ENCODE measurements around the gene PRXL2A. TPM values are rescaled to one million over a fixed set of nuclear protein-coding genes. Genes with fewer than 3 reads are reported as not detected.

PRXL2A gene
- total and polyA plus RNA-seq, 10 of the 15 experiments (the other 5 are each of a cell fraction or from before 2014, with no cell fraction given), result 2.8 to 15.6 (median 11.1) TPM

DNA sequence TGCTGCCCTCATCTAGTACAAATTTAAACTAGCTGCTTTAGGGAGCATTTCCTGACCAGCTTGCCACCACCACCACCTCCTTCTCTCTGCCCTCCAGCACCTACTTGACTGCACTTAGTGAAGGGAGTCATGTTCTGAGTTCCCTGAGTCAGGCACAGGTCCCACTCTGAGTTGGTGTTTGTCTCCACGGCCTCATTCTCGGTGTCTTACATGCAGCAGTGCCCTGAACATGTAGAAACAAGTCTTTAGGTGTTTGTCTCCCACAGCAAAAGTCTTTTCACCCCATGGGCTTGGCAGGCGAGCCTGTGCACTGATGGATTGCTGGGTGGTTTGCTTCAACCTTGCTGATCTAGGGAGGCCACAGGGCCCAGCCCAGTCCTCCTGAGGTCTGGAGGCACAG, 62.6 kb downstream of the PRXL2A start:
- Histone ChIP-seq H4K20me1 (ENCODE audit: control insufficient read depth, insufficient read depth) (no peaks in the 10 kb centered on the region; the same call in 1 of the 2 replicates), H3K9me3 (replicated peaks; ENCODE audit: control insufficient read depth, insufficient read depth, low read length) (no peaks in the 10 kb centered on the region), H3K79me2 (ENCODE audit: control insufficient read depth, insufficient read depth, low read length) (peaks cover 77% of the 10 kb centered on the region), H3K4me3 (no peak overlapping the region), H3K27me3 (replicated peaks in 1 of 2; ENCODE audit: control insufficient read depth in 2 of 2, insufficient read depth in 2 of 2, low read length in 1 of 2) (no peaks in the 10 kb centered on the region), H3K4me1 (ENCODE audit: control insufficient read depth, insufficient read depth, low read length) (peaks cover 72% of the 10 kb centered on the region), H2AFZ (ENCODE audit: control insufficient read depth, low read depth, low read length) (no peak overlapping the region), H3K9ac (ENCODE audit: control insufficient read depth, insufficient read depth, low read length) (peak overlapping the region; percentile 60), H3K27ac (ENCODE audit: control insufficient read depth, insufficient read depth) (peak overlapping the region; percentile 87), H3K36me3 (ENCODE audit: control insufficient read depth in 2 of 2, insufficient read depth in 2 of 2, low read length in 1 of 2) (peaks cover 3% of the 10 kb centered on the region in 2 experiments; a peak in 3 of 4 replicates), H3K4me2 (ENCODE audit: control insufficient read depth, insufficient read depth) (peak overlapping the region; percentile 95)
- ATAC-seq, result peak; percentile 5
- RAD21 ChIA-PET (ENCODE audit: unreplicated experiment), result interaction anchor here (0.8 to 21.4 kb wide), 8 partner anchors 9 to 119 kb away, joined by 3 to 412 read pairs (median 12); no protein-coding TSS in a partner anchor
- FAIRE-seq, result no peak
- in situ Hi-C loops (cut with MboI), result no loop called here
- no TSS peak for BruUV-seq (replicated peaks)
- SMC1A ChIA-PET (ENCODE audit: uncharacterized antibody, unreplicated experiment), result interaction anchor here (0.6 to 36.0 kb wide), 6 partner anchors 11 to 129 kb away, joined by 4 to 1038 read pairs (median 15); no protein-coding TSS in a partner anchor
- CTCF ChIA-PET, result interaction anchor here (0.8 to 21.5 kb wide), 7 partner anchors 10 to 69 kb away, joined by 3 to 402 read pairs (median 11); no protein-coding TSS in a partner anchor
- TF ChIP-seq, protein P1, sequence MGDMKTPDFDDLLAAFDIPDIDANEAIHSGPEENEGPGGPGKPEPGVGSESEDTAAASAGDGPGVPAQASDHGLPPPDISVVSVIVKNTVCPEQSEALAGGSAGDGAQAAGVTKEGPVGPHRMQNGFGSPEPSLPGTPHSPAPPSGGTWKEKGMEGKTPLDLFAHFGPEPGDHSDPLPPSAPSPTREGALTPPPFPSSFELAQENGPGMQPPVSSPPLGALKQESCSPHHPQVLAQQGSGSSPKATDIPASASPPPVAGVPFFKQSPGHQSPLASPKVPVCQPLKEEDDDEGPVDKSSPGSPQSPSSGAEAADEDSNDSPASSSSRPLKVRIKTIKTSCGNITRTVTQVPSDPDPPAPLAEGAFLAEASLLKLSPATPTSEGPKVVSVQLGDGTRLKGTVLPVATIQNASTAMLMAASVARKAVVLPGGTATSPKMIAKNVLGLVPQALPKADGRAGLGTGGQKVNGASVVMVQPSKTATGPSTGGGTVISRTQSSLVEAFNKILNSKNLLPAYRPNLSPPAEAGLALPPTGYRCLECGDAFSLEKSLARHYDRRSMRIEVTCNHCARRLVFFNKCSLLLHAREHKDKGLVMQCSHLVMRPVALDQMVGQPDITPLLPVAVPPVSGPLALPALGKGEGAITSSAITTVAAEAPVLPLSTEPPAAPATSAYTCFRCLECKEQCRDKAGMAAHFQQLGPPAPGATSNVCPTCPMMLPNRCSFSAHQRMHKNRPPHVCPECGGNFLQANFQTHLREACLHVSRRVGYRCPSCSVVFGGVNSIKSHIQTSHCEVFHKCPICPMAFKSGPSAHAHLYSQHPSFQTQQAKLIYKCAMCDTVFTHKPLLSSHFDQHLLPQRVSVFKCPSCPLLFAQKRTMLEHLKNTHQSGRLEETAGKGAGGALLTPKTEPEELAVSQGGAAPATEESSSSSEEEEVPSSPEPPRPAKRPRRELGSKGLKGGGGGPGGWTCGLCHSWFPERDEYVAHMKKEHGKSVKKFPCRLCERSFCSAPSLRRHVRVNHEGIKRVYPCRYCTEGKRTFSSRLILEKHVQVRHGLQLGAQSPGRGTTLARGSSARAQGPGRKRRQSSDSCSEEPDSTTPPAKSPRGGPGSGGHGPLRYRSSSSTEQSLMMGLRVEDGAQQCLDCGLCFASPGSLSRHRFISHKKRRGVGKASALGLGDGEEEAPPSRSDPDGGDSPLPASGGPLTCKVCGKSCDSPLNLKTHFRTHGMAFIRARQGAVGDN (IDR thresholded peaks at IDR 0.05), result peak; percentile 27; the same call in 1 of the 2 replicates
- no peak for TF ChIP-seq ASH2L (IDR thresholded peaks at IDR 0.05; ENCODE audit: borderline replicate concordance, low read depth)
- TF ChIP-seq CUX1 (IDR thresholded peaks at IDR 0.05; ENCODE audit: insufficient replicate concordance, low read depth, low read length), result no peak
- peak; percentile 49; the same call in 1 of the 2 replicates for TF ChIP-seq POLR2A (IDR thresholded peaks at IDR 0.05; ENCODE audit: low read depth, low read length)
- no peak for TF ChIP-seq GABPA (IDR thresholded peaks at IDR 0.05; ENCODE audit: low read depth)
- DNase-seq (ENCODE audit: low read depth, low spot score), result no peak
- intact Hi-C loops (cut with micrococcal nuclease; ENCODE audit: unreplicated experiment), result no loop called here
- POLR2A ChIA-PET, result interaction anchor here (0.6 to 12.9 kb wide), 8 partner anchors 7 to 453 kb away, joined by 3 to 190 read pairs (median 7); partner anchors contain the start of gene TSPAN14
- 0% methylated on average over 3 of the region's 3 CpGs for WGBS (ENCODE audit: insufficient coverage, insufficient replicate concordance, low lambda C conversion rate, missing lambda C conversion rate)

All from GM12878 (cell line).